IMR-90 (cell line): ENCODE results near the gene MTTP. TPM values are rescaled to one million over a fixed set of nuclear protein-coding genes. Genes with fewer than 3 reads are reported as not detected.

Source experiments
- ATAC-seq: fragments of 200-7000 bp; cut with Tn5 transposase; 2 replicates; pipeline ENCODE4 v1.9.1; 2020; ENCODE audit warnings: low read depth, mild to moderate bottlenecking, moderate library complexity
- BruUV-seq: library from RNA; stranded (reverse); fragments of 400-500 nt; replicated peaks from 2 replicates; lab custom pipeline; 2021; lab: Mats Ljungman, UMichigan
- CTCF ChIA-PET: fragments of 300-600 bp; formaldehyde crosslinking; extraction: SDS; loops from one replicate; lab custom pipeline; 2021; ENCODE audit warnings: antibody characterized with exemption; lab: Yijun Ruan, JAX
- POLR2A ChIA-PET: fragments of 300-600 bp; sonication (Branson Sonifier 250); formaldehyde crosslinking; loops from one replicate; lab custom pipeline; 2022; ENCODE audit warnings: antibody characterized with exemption; ENCODE audit not compliant: unreplicated experiment; lab: Charles Lee
- DNase-seq: peaks from one replicate; pipeline ENCODE4 v3.0.0; 2013
- H2AFZ ChIP-seq: replicated peaks from 2 replicates; pipeline ENCODE3; 2013; ENCODE audit warnings: low read length, mild to moderate bottlenecking; ENCODE audit not compliant: poor library complexity
- H2AK5ac ChIP-seq: 2 replicates; pipeline ENCODE4 v1.6.1; 2013; ENCODE audit warnings: low read depth, low read length, inconsistent platforms
- H2AK9ac ChIP-seq: replicated peaks from 2 replicates; pipeline ENCODE3; 2013; ENCODE audit warnings: mild to moderate bottlenecking, low read depth, low read length, moderate library complexity; ENCODE audit not compliant: poor library complexity
- H2BK120ac ChIP-seq: 2 replicates; pipeline ENCODE4 v1.6.1; 2013; ENCODE audit warnings: low read depth, low read length, inconsistent platforms
- H2BK15ac ChIP-seq: 3 replicates; pipeline ENCODE4 v1.6.1; 2013; ENCODE audit warnings: low read depth, low read length, inconsistent platforms
- H2BK20ac ChIP-seq: 2 replicates; pipeline ENCODE4 v1.6.1; 2013; ENCODE audit warnings: low read depth, mild to moderate bottlenecking, inconsistent platforms, low read length, moderate library complexity
- H2BK5ac ChIP-seq: 2 replicates; pipeline ENCODE4 v1.6.1; 2013; ENCODE audit warnings: mild to moderate bottlenecking, low read depth, low read length, inconsistent platforms; ENCODE audit not compliant: poor library complexity, severe bottlenecking
- H3K14ac ChIP-seq: replicated peaks from 2 replicates; pipeline ENCODE4 v1.6.1; 2013; ENCODE audit warnings: low read depth, low read length, inconsistent platforms
- H3K18ac ChIP-seq: 2 replicates; pipeline ENCODE4 v1.6.1; 2013; ENCODE audit warnings: low read depth, low read length, control low read depth
- H3K23ac ChIP-seq: 2 replicates; pipeline ENCODE4 v1.6.1; 2013; ENCODE audit warnings: low read depth, low read length, inconsistent platforms
- H3K27ac ChIP-seq: 2 replicates; pipeline ENCODE4 v1.5.1; 2013; ENCODE audit warnings: mild to moderate bottlenecking, control low read depth, low read length; ENCODE audit not compliant: insufficient read depth
- H3K27me3 ChIP-seq: 2 replicates; pipeline ENCODE4 v1.6.1; 2013; ENCODE audit warnings: low read length; ENCODE audit not compliant: control insufficient read depth, insufficient read depth
- H3K36me3 ChIP-seq: 2 replicates; pipeline ENCODE4 v1.6.1; 2013; ENCODE audit warnings: low read length, mixed read lengths; ENCODE audit not compliant: control insufficient read depth, insufficient read depth
- H3K4ac ChIP-seq: 2 replicates; pipeline ENCODE4 v1.6.1; 2013; ENCODE audit warnings: low read depth, low read length, inconsistent platforms
- H3K4me1 ChIP-seq: 2 replicates; pipeline ENCODE4 v1.6.1; 2013; ENCODE audit warnings: low read length, mixed read lengths; ENCODE audit not compliant: control insufficient read depth, insufficient read depth
- H3K4me2 ChIP-seq: 2 replicates; pipeline ENCODE4 v1.6.1; 2013; ENCODE audit warnings: low read depth, mild to moderate bottlenecking, control low read depth, low read length, moderate library complexity
- H3K4me3 ChIP-seq: 2 replicates; pipeline ENCODE4 v1.5.1; 2013; ENCODE audit warnings: low read depth, mild to moderate bottlenecking, control low read depth, low read length, moderate library complexity; ENCODE audit not compliant: insufficient read depth
- H3K56ac ChIP-seq: 2 replicates; pipeline ENCODE4 v1.6.1; 2013; ENCODE audit warnings: low read length, inconsistent platforms; ENCODE audit not compliant: insufficient read depth; ENCODE audit errors: extremely low read depth
- H3K79me1 ChIP-seq, 2 experiments: 2 replicates each; pipeline ENCODE4 v1.6.1; 2013; ENCODE audit warnings: low read length in 2 of 2, inconsistent platforms in 1 of 2, low read depth in 1 of 2
- H3K9ac ChIP-seq: 2 replicates; pipeline ENCODE4 v1.6.1; 2013; ENCODE audit warnings: low read depth, low read length, control low read depth
- H3K9me1 ChIP-seq: 2 replicates; pipeline ENCODE4 v1.6.1; 2013; ENCODE audit warnings: low read length, inconsistent platforms; ENCODE audit not compliant: insufficient read depth
- H3K9me3 ChIP-seq: 2 replicates; pipeline ENCODE4 v1.6.1; 2013; ENCODE audit warnings: low read length; ENCODE audit not compliant: control insufficient read depth, insufficient read depth
- H4K20me1 ChIP-seq: 2 replicates; pipeline ENCODE4 v1.6.1; 2013; ENCODE audit warnings: low read length, inconsistent platforms; ENCODE audit not compliant: insufficient read depth
- H4K5ac ChIP-seq: 2 replicates; pipeline ENCODE4 v1.6.1; 2013; ENCODE audit warnings: mild to moderate bottlenecking, low read depth, low read length, control low read depth
- H4K8ac ChIP-seq, 2 experiments: 2 replicates each; pipeline ENCODE4 v1.6.1; 2013; ENCODE audit warnings: low read depth in 2 of 2, low read length in 2 of 2, control low read depth in 1 of 2, inconsistent platforms in 1 of 2
- H4K91ac ChIP-seq: 2 replicates; pipeline ENCODE4 v1.6.1; 2013; ENCODE audit warnings: low read depth, low read length, inconsistent platforms; ENCODE audit not compliant: insufficient read depth
- CEBPB ChIP-seq: IDR thresholded peaks from 2 replicates; pipeline ENCODE4 v1.6.1; 2012; ENCODE audit warnings: low read depth, low read length, improper control_type of control experiment
- CHD1 ChIP-seq: IDR thresholded peaks from 2 replicates; pipeline ENCODE4 v1.6.1; 2012; ENCODE audit warnings: low read depth, low read length, improper control_type of control experiment
- FOS ChIP-seq: fragments of 150-350 bp; IDR thresholded peaks from 2 replicates; pipeline ENCODE4 v1.6.1; 2016; ENCODE audit warnings: low read depth, low read length
- MAFK ChIP-seq: IDR thresholded peaks from 2 replicates; pipeline ENCODE4 v1.6.1; 2012; ENCODE audit warnings: low read depth, low read length, improper control_type of control experiment
- MAZ ChIP-seq: IDR thresholded peaks from 2 replicates; pipeline ENCODE4 v1.6.1; 2012; ENCODE audit warnings: low read depth, mild to moderate bottlenecking, low read length, improper control_type of control experiment, moderate library complexity, borderline replicate concordance
- MXI1 ChIP-seq: IDR thresholded peaks from 2 replicates; pipeline ENCODE4 v1.6.1; 2012; ENCODE audit warnings: low read depth, mild to moderate bottlenecking, low read length, moderate library complexity, borderline replicate concordance
- NFE2L2 ChIP-seq: fragments of 150-350 bp; IDR thresholded peaks from 2 replicates; pipeline ENCODE4 v1.6.1; 2016; ENCODE audit warnings: low read depth, mild to moderate bottlenecking, low read length
- POLR2A ChIP-seq: IDR thresholded peaks from 2 replicates; pipeline ENCODE4 v1.6.1; 2012; ENCODE audit warnings: mild to moderate bottlenecking, low read depth, low read length
- RAD21 ChIP-seq: IDR thresholded peaks from 2 replicates; pipeline ENCODE4 v1.6.1; 2012; ENCODE audit warnings: low read length, improper control_type of control experiment
- RCOR1 ChIP-seq: IDR thresholded peaks from 2 replicates; pipeline ENCODE4 v1.6.1; 2012; ENCODE audit warnings: mild to moderate bottlenecking, low read length, improper control_type of control experiment; ENCODE audit not compliant: insufficient replicate concordance
- RFX5 ChIP-seq: IDR thresholded peaks from 2 replicates; pipeline ENCODE4 v1.8.0; 2012; ENCODE audit warnings: low read depth, mild to moderate bottlenecking, low read length, moderate library complexity
- SMC3 ChIP-seq: fragments of 150-350 bp; IDR thresholded peaks from 2 replicates; pipeline ENCODE4 v1.6.1; 2016; ENCODE audit warnings: low read depth, mild to moderate bottlenecking, antibody characterized with exemption, low read length, moderate library complexity
- WGBS, 2 experiments: methylation state at CpG; one replicate each; pipeline versions ENCODE4 v1.1.5 to v1.1.7; 2013; ENCODE audit warnings: missing lambda C conversion rate in 2 of 2; ENCODE audit not compliant: insufficient read length in 1 of 2; ENCODE audit errors: extremely low coverage in 2 of 2; 5-methylcytosine and 5-hydroxymethylcytosine counted together
- dilution Hi-C: fragments of 300-500 bp; cut with HindIII; formaldehyde crosslinking; loops from one replicate; pipeline ENCODE4 v1.14.3; 2018; ENCODE audit warnings: low sequenced_read_pairs; ENCODE audit not compliant: unreplicated experiment
- in situ Hi-C: fragments of 300-500 bp; cut with MboI; formaldehyde crosslinking; loops from 3 replicates; pipeline ENCODE4 v1.14.3; 2019; ENCODE audit warnings: low sequenced_read_pairs, inconsistent platforms, mixed read lengths
- intact Hi-C: fragments of 100-400 bp; cut with micrococcal nuclease; formaldehyde crosslinking; loops from 2 replicates; pipeline ENCODE4 v1.10.0; 2022
- polyA plus RNA-seq, 3 experiments: library from polyadenylated mRNA; depleted of rRNA; stranded (reverse); fragments of >200 nt; gene quantifications; 2 replicates each; pipeline ENCODE4 v1.2.3, GENCODE V29; 2012; ENCODE audit warnings: low replicate concordance in 1 of 3
- total RNA-seq: library from RNA; depleted of rRNA; stranded (reverse); fragments of >200 nt; gene quantifications from 2 replicates; pipeline ENCODE4 v1.2.3, GENCODE V29; 2012
- TF ChIP-seq, protein P1 (sequence below): fragments of 150-350 bp; IDR thresholded peaks from 2 replicates; pipeline ENCODE4 v1.6.1; 2017; ENCODE audit warnings: mild to moderate bottlenecking, antibody characterized with exemption, low read length, low read depth
- TF ChIP-seq, protein P2 (sequence below): conservative IDR thresholded peaks from 2 replicates; pipeline ENCODE4 v1.5.1; 2012; ENCODE audit warnings: mild to moderate bottlenecking, low read depth, low read length, improper control_type of control experiment
- TF ChIP-seq, protein P3 (sequence below): fragments of 150-350 bp; IDR thresholded peaks from 2 replicates; pipeline ENCODE4 v1.6.1; 2016; ENCODE audit warnings: low read depth, mild to moderate bottlenecking, low read length, moderate library complexity, borderline replicate concordance

MTTP gene
- total and polyA plus RNA-seq, 2 of the 4 experiments (the other 2 are of a cell fraction) = under 0.01 to 0.03 TPM

DNA sequence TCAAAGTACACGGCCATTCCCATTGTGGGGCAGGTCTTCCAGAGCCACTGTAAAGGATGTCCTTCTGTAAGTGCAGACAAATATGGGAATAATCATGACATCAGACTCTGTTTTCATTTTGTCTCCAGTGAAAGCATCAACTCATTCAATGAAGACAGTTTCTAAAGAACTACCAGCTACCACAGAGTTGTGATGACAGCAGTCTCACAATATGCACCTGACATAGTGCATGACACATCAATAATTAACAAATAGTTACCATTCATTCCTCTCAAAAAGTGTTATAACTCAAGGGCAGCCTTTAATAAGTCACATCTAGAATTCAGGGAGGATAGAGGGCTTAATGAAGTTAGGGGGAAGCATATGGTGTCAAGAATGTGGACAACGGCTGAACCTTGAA is 20.2 kb downstream of the MTTP start:
- H3K9me1 ChIP-seq = no peaks in the 10 kb centered on the region
- no peak overlapping the region for H3K23ac ChIP-seq
- no peaks in the 10 kb centered on the region for H3K27me3 ChIP-seq
- H2BK5ac ChIP-seq = no peak overlapping the region
- H3K14ac ChIP-seq = no peak overlapping the region
- intact Hi-C loops (no loop called here), dilution Hi-C loops (no loop called here), in situ Hi-C loops (no loop called here)
- whole genome bisulfite sequencing, 2 experiments = 100% methylated on average over 1 of the region's 2 CpGs; no CpG with 5 or more reads in 1 of the 2 experiments
- CTCF ChIA-PET = interaction anchor here (0.6 kb wide), 1 partner anchor 8 kb away, joined by 3 read pairs; no protein-coding TSS in a partner anchor
- no peaks in the 10 kb centered on the region for H3K4me1 ChIP-seq
- ATAC-seq (no peak), DNase-seq (no peak)
- no peak overlapping the region for H3K4ac ChIP-seq
- no peaks in the 10 kb centered on the region for H3K36me3 ChIP-seq
- no peak overlapping the region for H4K91ac ChIP-seq
- H2AFZ ChIP-seq = no peak overlapping the region
- no peak overlapping the region for H3K4me3 ChIP-seq
- no peak overlapping the region for H2AK9ac ChIP-seq
- no peak overlapping the region for H2AK5ac ChIP-seq
- no peak overlapping the region for H4K8ac ChIP-seq
- H3K18ac ChIP-seq = no peak overlapping the region
- no peak overlapping the region for H2BK20ac ChIP-seq
- TF ChIP-seq MAFK (no peak), POLR2A (no peak), RFX5 (no peak), FOS (no peak), CHD1 (no peak), MXI1 (no peak), RAD21 (no peak), CEBPB (no peak), MAZ (no peak), NFE2L2 (no peak), RCOR1 (no peak), SMC3 (no peak)
- TF ChIP-seq, protein P1, sequence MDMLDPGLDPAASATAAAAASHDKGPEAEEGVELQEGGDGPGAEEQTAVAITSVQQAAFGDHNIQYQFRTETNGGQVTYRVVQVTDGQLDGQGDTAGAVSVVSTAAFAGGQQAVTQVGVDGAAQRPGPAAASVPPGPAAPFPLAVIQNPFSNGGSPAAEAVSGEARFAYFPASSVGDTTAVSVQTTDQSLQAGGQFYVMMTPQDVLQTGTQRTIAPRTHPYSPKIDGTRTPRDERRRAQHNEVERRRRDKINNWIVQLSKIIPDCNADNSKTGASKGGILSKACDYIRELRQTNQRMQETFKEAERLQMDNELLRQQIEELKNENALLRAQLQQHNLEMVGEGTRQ = no peak
- TF ChIP-seq, protein P2, sequence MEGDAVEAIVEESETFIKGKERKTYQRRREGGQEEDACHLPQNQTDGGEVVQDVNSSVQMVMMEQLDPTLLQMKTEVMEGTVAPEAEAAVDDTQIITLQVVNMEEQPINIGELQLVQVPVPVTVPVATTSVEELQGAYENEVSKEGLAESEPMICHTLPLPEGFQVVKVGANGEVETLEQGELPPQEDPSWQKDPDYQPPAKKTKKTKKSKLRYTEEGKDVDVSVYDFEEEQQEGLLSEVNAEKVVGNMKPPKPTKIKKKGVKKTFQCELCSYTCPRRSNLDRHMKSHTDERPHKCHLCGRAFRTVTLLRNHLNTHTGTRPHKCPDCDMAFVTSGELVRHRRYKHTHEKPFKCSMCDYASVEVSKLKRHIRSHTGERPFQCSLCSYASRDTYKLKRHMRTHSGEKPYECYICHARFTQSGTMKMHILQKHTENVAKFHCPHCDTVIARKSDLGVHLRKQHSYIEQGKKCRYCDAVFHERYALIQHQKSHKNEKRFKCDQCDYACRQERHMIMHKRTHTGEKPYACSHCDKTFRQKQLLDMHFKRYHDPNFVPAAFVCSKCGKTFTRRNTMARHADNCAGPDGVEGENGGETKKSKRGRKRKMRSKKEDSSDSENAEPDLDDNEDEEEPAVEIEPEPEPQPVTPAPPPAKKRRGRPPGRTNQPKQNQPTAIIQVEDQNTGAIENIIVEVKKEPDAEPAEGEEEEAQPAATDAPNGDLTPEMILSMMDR = no peak
- TF ChIP-seq, protein P3, sequence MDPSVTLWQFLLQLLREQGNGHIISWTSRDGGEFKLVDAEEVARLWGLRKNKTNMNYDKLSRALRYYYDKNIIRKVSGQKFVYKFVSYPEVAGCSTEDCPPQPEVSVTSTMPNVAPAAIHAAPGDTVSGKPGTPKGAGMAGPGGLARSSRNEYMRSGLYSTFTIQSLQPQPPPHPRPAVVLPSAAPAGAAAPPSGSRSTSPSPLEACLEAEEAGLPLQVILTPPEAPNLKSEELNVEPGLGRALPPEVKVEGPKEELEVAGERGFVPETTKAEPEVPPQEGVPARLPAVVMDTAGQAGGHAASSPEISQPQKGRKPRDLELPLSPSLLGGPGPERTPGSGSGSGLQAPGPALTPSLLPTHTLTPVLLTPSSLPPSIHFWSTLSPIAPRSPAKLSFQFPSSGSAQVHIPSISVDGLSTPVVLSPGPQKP = no peak
- H3K56ac ChIP-seq = no peak overlapping the region
- H3K27ac ChIP-seq = no peak overlapping the region
- H3K9ac ChIP-seq = no peak overlapping the region
- POLR2A ChIA-PET = no interaction called here
- BruUV-seq = no TSS peak
- no peak overlapping the region for H3K4me2 ChIP-seq
- no peaks in the 10 kb centered on the region for H3K79me1 ChIP-seq
- H4K5ac ChIP-seq = no peak overlapping the region
- H3K9me3 ChIP-seq = no peaks in the 10 kb centered on the region
- H4K20me1 ChIP-seq = no peaks in the 10 kb centered on the region
- no peak overlapping the region for H2BK15ac ChIP-seq
- H2BK120ac ChIP-seq = no peak overlapping the region
